Loucy (cell line): Measurements from ENCODE around the gene CNTN5.

Source experiments
- CTCF ChIP-seq: fragments of 200-600 bp; sonication (generic); conservative IDR thresholded peaks from 2 replicates; pipeline ENCODE4 v1.5.1; 2014; ENCODE audit warnings: mild to moderate bottlenecking, antibody characterized with exemption, low read length
- EZH2phosphoT487 ChIP-seq: fragments of 200-600 bp; IDR thresholded peaks from 2 replicates; pipeline ENCODE4 v1.6.1; 2018; ENCODE audit warnings: antibody characterized with exemption, mild to moderate bottlenecking, moderate library complexity, borderline replicate concordance

DNA sequence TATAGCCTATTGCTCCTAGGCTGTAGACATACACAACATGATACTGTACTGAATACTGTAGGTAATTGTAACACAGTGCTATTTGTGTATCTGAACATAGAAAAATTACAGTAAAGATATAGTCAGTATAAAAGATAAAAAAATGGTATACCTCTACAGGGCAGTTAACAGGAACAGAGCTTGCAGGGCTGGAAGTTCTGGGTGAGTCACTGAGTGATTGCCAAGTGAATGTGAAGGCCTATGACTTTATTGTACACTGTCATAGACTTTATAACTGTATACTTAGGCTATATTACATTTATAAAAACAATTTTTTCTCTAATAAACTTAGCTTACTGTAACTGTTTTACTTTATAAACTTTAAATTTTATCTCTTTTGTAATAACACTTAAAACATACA is 1334.0 kb downstream of the CNTN5 start:
- no peak for TF ChIP-seq CTCF
- TF ChIP-seq EZH2phosphoT487: no peak
